H1 (cell line): ENCODE measurements around the gene SSTR5. TPM values are rescaled to one million over a fixed set of nuclear protein-coding genes. Genes with fewer than 3 reads are reported as not detected.

ENCODE experiments used
- CTCF ChIP-seq, 3 experiments: IDR thresholded peaks; 1 replicate in 2 of 3; 2 replicates in 1 of 3; pipeline versions ENCODE4 v1.5.1 to v1.6.1; 2011; ENCODE audit warnings: low read length in 3 of 3, mild to moderate bottlenecking in 3 of 3, inconsistent platforms in 2 of 3, low read depth in 1 of 3, moderate library complexity in 1 of 3; ENCODE audit not compliant: insufficient read depth in 1 of 3; ENCODE audit errors: control extremely low read depth in 1 of 3
- JUN ChIP-seq: IDR thresholded peaks from 2 replicates; pipeline ENCODE4 v1.6.1; 2011; ENCODE audit warnings: low read depth, mild to moderate bottlenecking, improper control_type of control experiment, low read length
- TCF12 ChIP-seq: IDR thresholded peaks from 2 replicates; pipeline ENCODE4 v1.6.1; 2011; ENCODE audit warnings: low read depth, mild to moderate bottlenecking, low read length
- polyA plus RNA-seq, 7 experiments: library from polyadenylated mRNA; depleted of rRNA in 3 of 7; stranded (reverse) in 5 of 7; unstranded in 2 of 7; fragments of >200 nt in 5 of 7; fragments of 200-250 nt in 2 of 7; gene quantifications; 1 replicate in 5 of 7; 2 replicates in 1 of 7; 4 replicates in 1 of 7; pipeline versions ENCODE4 v1.2.1 to v1.2.3, GENCODE V29; 2011 to 2013; ENCODE audit warnings: missing spikeins in 2 of 7, mixed read lengths in 2 of 7
- total RNA-seq: library from RNA; stranded (reverse); fragmentation: NEBNext Ultra II Directional; extraction: Animal tissue kit (Norgen Biotek cat#: 25700); gene quantifications from 2 replicates; pipeline ENCODE4 v1.2.1, GENCODE V29; 2021
- TF ChIP-seq, protein P1 (sequence below): IDR thresholded peaks from 2 replicates; pipeline ENCODE4 v1.6.1; 2011; ENCODE audit warnings: low read depth, mild to moderate bottlenecking, low read length; ENCODE audit not compliant: insufficient read depth

The SSTR5 gene
- total and polyA plus RNA-seq, 2 of the 8 experiments (the other 6 are each of a cell fraction or from before 2014, with no cell fraction given), result 0.56 to 0.60 TPM

- TF ChIP-seq CTCF (IDR thresholded peaks at IDR 0.05; ENCODE audit: control extremely low read depth in 1 of 3, insufficient read depth in 1 of 3, low read depth in 1 of 3, low read length in 3 of 3) (no peak), JUN (no peak), TCF12 (no peak)
- TF ChIP-seq, protein P1, sequence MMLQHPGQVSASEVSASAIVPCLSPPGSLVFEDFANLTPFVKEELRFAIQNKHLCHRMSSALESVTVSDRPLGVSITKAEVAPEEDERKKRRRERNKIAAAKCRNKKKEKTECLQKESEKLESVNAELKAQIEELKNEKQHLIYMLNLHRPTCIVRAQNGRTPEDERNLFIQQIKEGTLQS, result no peak
Measured at GRCh38 chr16:1097156-1097555, 24.6 kb downstream of the SSTR5 start (continued).
